ENCODE measurements around the gene BRINP2.

The BRINP2 gene

GRCh38 chr1:177329871-177330270 lies 159.1 kb downstream of the BRINP2 start:
- DNase-seq = no peak

Measured in activated effector memory CD4-positive, alpha-beta T cell treated with anti-CD3 and anti-CD28 coated beads, Interleukin-2, amount 50 U/mL, for 16 hours (primary cell).